Stimulated activated CD4-positive, alpha-beta T cell treated with anti-CD3 and anti-CD28 coated beads, Interleukin-4, amount 100 ng/mL, for 1 hour (primary cell): Measurements from ENCODE around the gene THADA.
"Not testable (repeated sequence)": the region's sequence is repeated elsewhere in the genome, so short reads cannot be mapped to it uniquely, and the experiment has no call there.

Experiments used
- DNase-seq: peaks from one replicate; pipeline ENCODE4 v3.0.0-alpha.2; 2020

Gene THADA

DNA sequence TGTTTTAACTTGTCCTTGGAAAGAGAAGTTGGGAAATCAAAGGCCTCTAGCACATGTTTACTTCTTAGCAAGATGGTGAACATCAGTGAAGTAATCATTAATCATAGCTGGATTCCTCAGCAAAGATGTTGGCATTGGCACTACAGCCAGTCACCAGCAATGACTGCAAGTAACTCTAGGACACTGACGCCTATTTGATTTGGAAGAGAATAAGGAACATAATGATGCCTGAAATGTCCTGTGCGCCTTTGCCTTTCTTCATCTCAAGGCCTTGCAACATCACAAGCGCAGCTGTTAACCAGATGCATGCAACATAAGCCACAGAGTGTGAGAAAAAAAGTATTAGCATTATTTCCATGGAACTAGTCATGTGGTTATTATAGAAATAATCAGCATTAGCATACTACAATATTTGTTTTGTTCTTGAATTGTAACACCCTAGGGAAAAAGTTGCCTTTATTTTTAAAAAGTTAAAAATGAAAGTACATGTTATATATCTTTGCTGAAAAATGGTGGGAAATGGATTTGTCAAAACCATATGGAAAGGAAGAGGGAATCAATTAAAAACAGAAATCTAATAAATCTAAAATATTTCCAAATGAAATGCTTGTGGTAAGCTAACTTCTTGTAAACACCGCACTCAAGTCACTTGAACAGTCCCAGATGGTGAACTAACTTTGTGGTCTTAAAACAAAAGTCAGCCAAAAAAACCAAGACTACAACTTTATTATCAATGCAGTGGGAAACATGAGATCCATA, 55.6 kb downstream of the THADA start:
- no peak for DNase-seq

DNA sequence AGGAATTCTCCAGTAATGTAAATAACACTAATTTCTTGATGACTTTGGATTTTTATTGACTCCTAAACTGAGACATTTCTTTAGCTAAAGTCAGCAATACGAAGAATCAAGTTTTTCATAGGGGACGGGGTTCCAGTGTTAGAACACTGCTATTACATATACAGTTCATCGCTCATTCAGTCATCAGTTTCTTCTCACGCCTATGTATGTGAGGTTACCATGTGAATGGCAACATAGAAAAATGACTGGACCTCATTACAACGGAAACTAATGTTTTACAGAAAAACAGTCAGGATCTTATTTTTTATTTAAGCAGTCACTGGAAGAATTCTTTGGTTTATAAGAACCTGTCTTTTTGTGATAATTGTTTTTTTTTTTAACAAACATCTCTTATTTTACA, 56.4 kb downstream of the THADA start:
- no peak for DNase-seq

DNA sequence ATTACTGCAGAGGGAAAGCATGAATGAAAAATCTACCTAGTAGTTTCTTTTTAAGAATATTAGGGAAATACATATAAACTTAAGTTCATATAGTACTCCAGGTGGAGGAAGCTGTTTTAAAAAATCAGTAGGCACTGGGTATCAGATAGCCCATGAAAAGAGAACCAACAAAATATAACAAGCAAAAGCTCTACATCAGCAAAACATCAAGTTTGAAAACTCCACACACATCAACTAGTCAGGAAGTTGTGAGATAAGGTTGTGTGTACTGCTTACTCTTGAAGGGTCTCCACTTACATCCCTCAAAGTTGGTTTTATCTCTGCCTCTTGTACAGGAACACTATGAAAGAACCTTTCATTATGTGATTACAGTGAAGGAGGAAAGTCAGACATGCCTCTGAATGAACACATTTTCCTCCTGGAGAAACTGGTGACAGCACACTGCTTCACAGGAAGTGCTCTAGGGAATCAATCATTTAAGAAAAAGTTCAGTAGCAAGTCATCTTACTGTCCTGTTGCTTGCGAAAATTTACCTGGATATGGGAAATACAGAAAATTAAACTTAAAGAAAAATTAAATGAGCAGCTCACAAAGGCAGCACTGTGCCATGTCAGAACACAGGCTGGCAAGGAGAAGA, 57.7 kb downstream of the THADA start:
- no peak for DNase-seq

DNA sequence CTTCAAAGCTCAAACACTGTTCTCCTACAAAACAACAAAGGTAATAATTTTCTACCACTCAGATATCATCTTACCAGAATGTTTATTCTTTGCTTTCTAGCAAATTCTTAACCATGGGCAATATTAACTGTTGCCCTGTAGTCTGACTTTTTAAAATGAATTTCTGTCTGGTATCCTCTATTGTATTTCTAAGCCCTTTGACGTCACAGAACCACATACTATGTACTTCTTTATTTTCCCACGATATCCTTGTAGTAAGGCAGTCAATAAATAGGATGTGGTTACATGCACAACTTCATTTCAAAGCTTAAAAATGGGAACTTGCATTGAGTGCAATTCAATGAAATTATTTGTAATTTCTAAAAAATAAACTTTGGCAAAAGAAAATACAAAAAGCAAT, 58.7 kb downstream of the THADA start:
- no peak for DNase-seq

DNA sequence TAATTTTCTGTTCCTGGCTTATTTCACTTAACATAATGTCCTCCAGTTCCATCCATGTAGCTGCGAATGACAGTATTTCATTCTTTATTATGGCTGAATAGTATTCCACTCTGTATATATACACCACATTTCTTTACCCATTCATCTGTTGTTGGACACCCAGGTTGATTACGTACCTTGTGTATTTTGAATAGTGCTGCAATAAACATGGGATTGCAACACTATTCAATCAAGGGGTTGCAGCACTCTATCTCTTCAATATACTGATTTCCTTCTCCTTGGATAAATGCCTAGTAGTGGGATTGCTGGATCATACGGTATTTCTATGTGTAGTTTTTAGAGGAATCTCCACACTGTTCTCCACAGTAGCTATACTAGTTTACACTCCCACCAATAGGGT, 61.3 kb downstream of the THADA start:
- DNase-seq = no peak

DNA sequence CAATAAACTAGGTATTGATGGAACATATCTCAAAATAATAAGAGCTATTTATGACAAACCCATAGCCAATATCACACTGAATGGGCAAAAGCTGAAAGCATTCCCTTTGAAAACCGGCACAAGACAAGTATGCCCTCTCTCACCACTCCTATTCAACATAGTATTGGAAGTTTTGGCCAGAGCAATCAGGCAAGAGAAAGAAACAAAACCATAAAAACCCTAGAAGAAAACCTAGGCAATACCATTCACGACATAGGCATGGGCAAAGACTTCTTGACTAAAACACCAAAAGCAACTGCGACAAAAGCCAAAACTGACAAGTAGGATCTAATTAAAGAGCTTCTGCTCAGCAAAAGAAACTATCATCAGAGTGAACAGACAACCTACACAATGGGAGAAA, 63.3 kb downstream of the THADA start:
- not testable (repeated sequence) for DNase-seq

DNA sequence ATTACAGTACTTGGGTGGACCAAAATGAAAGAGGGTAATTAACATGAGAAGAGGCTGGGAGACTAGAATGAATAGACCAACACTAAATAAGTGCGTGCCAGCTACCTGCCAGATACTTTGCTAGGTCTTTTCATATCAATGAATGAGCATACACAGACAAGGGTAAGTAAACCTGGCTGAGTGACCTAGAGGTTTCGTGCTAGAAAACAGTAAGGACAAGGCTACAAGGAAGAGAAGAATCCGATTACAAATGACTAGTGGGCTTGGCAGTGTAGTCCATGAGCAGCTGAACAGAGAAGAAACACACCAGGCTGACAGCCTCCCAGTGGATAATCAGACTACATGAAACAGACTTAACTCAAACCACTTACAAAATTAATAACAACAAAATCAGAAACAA, 64.6 kb downstream of the THADA start:
- no peak for DNase-seq

DNA sequence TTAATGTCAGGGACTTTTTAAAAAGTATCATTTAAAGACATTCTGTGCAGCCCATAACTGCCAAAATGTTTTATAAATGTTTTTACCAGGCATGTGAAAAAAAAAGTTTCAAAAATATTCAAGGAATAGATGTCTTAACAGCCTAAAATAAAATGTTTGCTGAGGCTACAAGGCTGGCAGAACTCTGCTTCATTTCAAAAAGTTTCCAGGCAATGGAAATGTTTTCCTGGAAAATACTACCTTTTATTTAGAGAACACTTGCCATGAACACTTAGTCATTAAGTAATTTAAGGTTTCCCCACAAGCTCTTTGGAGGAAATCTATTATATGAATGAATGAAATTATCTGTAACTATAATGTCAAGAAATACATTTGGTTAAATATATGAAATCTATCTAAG, 68.8 kb downstream of the THADA start:
- no peak for DNase-seq

DNA sequence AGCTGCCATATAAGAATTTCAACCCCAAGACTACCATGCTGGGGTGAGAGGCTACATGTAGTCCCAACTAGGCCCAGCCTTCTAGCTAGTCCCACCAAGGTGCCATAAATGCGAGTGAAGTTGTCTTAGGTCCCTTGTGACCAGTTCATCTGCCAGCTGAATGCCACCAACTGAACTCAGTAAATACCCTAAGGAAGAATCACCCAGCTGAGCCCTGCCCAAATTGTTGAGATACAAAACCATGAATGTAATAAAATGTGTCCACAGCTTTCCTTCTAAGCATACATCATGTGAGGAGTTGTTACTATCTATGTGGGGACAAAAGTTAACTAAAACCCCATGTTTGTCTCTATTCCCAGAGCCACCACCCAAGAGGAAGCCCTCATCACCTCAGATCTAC, 70.3 kb downstream of the THADA start:
- DNase-seq = no peak

DNA sequence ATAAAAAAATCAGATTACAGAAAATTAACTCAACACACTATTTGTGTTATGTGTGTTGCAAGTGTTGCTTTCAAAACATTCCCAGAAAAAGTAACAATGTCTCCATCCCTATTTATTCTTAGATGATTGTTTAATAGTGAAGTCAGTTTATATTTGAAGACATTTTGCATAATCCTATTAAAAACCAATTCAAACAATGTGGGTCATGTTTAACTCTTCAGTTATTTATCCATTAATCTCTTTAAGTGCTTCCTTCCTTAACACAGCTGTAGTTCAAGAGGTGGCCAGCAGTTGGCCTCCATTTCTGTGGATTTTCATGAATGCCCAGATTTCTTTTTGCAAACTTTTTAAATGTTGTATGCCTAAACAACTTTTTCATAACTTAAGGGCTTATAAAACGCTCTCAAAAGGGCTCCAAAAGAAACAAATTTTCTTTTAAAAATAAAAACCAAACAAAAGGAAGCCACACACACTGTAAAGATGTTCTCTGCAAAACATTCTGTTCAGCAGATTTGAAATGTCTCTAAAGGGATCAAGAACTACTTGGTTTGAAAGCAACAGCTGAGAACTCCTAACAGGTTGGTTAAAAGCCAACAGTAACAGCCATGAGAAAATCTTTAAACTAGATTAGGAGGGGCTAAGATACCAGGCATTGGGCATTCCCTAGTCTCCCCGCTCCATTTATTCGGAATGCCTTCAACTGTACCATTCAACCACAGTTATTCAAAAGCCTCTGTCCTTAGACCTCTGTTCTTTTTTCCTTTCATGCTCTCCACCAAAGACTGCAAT, 71.5 kb downstream of the THADA start:
- DNase-seq = no peak

DNA sequence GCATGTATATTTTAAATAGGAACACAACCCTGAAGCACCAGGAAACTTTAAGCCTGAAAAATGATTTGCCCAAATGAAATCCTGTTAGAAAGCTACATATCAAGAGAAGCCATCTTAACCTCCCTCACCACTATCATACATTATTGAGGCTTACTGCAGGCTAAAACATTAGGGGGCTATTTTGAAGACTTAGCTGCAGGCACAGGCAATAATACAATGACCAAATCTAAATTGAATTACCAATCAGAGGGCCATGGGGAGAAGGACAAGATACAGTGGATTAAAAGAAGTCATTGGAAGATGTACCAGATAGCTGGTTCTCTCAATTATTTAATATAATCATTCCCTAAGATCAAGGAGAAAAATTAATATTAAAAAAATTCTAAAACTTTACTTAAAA, 73.7 kb downstream of the THADA start:
- DNase-seq = no peak

DNA sequence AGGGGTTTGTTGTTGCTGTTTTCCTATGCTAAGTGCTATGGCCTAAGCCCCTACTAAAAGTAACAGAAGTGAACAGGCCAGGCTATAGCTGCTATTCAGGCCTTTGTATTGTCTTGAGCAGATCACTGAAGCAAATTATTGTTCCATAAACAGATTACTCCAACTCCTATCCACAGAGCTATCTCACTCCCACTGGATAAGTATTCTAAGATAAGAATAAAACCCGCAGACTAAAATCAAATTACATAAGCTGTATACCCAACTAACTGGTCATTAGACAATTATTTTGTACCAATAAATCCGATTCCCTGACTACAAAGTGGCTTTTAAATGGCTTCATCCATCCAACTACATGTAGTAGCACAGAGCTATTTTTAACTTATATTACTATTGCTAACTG, 74.3 kb downstream of the THADA start:
- no peak for DNase-seq

DNA sequence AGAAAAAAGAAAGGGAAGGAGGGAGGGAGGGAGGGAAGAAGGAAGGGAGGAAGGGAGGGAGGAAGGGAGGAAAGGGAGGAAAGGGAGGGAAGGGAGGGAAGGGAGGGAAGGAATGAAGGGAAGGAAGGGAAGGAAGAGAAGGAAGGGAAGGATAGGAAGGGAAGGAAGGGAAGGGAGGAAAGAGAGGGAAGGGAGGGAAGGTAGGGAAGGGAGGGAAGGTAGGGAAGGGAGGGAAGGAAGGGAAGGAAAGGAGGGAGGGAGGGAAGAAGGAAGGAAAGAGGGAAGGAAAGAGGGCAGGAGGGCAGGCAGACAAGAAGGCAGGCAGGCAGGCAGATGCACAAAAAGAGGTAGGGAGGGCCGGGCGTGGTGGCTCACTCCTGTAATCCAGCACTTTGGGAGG, 74.9 kb downstream of the THADA start:
- DNase-seq = no peak

DNA sequence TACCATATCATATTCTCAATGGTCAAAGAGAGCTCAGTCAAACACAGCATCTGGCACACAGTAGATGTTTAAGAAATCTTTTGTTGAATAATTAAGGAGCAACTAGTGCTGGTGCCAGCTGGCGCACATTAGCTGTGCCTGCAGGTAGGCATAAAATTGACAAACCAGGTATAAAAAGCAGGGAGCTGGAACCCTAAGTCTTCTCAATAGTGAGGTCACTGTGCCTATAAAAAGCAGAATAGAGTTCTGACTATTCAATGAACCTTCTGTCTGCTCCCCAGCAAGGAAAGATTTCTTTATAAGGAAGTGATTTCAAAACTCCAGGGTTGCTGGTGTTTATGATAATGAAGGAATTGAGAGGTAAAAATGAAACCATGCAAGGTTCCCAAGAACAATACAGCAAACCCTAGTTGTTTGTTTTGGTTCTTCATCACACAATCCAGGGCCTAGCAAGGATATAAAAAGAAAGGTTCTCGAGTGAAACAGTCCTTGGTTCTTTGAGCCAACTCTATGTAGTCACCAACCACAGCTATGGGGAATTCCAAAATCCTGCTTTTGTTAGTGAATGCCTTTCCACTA, 76.1 kb downstream of the THADA start:
- DNase-seq = no peak

DNA sequence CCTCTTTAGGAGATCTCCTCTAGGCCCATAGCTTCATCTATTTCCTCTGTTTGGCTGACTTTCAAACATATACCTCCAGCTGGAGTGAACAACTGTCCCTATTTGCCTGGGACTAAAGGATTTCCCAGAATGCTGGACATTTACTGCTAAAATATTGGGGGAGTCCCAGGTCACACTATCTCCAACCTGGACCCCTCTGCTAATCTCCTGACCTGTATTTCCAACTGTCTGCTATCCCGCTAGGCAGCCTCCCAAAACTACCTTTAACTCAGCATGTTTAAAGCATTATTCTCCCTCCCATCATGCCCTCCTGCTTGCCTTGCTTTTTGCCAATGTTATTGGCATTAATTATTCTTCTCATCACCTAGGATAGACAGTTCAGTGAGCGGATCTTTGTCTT, 77.1 kb downstream of the THADA start:
- DNase-seq = no peak

DNA sequence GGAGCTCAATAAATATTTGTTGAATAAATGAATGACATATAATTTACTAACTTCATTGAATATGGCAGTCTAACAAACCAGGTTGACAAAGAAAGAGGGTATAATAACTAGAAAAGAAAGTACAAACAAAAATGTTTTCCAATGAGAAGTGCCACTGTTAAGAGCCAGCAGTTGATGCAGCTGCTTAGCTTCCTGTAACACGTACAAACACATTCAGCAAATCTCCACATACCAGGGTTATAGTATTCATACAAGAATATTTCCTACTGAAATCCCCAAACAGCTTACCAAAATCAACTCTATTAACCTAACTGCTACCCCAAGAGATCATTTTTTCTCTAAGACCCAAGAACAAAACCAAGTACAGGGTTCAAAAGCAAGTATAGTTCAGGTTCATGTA, 77.7 kb downstream of the THADA start:
- no peak for DNase-seq

DNA sequence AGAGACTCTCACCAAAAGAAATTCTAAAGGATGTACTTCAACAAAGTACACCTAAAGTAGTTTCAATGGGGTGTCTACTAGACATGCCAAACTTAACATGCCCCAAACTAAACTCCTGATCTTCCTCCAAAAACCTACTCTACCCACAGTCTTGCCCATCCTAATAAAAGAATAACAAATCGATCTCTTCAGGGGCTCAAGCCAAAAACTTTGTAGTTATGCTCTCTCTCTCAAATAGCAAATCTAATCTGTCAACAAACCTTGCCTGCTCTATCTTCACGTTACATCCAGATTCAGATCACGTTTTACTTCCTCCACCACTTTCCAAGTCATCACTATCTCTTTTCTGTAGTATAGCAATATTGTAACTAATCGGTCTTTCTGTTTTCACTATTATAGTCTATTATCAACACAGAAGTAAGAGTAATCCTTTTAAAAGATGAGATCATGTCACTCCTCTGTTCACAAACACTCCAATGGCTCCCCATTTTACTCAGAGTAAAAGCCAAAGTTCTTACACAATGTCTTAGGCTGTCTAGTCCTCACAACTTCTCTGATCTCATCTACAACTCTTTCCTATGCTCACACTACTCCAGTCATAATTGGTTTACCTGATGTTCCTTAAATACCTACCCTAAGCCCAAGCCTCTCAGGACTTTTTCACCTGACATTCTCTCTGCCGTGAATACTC, 79.9 kb downstream of the THADA start:
- DNase-seq = no peak

DNA sequence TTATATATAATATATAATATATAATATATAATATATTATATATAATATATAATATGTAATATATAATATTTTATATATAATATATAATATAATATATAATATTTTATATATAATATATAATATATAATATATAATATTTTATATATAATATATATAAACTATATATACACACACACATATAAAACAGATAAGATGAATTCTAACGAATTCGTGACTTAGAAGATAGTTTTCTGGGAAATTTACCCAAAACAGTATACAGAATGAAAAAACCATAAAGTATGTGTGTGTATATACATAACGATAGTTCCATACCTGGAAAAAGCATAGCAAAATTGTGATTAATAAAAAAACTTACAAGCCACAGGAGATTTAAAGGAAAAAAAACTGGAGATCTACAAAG, 80.6 kb downstream of the THADA start:
- no peak for DNase-seq

DNA sequence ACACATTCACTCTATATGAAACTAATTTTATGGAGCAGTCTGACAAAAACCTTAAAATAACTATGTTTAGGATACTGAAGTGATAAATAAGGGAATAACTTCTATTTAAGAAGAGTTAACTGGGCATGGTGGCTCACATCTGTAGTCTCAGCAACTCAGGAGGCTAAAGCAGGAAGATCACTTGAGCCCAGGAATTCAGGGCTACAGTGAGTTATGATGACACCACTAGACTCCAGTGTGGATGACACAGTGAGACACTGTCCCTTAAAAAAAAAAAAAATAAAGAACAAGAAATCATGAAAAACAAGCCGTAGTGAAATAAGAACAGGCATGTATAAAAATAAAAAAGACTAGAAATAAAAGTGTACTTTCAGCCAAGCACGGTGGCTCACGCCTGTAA, 82.0 kb downstream of the THADA start:
- no peak for DNase-seq

DNA sequence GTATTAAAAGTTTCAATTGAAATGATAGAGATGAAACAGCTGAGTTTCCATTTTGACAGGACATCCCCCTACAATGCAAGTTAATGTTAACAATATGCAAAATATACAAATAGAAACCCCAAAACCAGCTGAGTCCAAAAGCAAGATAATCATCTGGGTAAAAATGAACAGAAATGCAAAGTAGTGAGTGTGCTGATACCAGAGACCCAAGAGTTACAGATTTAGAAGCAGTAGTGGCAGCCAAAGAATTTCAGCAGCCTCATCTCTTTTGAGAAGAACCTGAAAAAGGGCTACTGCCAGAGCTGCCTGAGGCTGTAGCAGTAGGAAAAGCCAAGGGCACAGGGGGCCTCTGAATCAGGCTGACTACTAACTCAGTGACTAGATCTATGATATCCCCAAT, 82.6 kb downstream of the THADA start:
- DNase-seq = no peak

DNA sequence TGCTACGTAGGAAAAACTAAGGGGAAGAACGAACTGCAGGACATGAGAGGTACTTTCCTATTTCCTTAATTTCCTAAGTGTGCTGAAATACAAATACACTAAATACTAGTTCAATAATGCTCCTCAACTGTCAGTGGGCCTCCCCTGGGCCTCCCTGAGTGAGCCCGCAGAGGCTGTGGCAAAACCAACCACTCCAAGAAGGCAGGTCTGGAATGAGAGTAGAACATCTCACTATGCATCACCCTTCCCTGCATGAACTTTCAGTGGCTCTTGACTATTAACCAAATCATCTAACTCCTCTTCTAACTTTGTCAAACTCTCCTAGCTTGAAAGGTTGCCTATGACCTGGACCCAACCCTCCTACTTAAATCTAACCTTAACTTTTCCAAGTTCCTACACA, 84.6 kb downstream of the THADA start:
- no peak for DNase-seq

DNA sequence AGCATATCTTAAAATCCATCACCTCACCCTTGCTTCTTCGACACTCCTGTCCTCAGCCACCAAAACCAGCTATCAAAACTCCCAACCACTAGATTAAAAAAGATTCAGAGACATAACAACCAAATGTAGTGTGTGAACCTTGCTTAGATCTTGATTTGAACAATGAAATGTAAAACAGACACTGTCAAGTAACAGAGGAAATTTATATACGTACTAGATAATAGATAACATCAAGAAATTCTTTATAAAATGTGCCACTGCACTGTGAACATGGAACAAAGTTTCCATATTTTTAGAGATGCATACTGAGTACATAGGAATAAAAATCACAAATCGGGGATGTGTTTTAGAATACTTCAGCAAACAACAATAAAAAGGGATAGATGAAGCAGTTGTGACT, 86.0 kb downstream of the THADA start:
- DNase-seq = no peak

DNA sequence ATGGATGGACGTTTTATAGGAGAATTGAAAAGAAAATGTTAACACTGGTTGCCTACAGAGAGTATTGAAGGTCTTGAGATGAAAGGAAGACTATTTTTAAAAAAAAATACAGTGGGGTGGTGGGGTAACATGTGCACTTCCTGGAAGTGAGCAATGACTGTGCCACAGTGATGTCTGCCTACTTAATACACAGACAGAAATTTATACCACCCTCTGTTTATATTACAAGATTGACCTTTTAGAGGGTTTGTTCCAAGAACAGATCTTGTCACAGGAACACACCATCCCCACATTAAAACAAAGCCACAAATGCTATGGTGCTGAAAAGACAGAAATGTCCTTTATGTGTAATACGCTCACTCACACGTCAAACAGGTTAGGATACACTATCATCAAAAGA, 87.6 kb downstream of the THADA start:
- no peak for DNase-seq
